GM12878 (cell line): ENCODE data around the gene PLAGL1. TPM values are rescaled to one million over a fixed set of nuclear protein-coding genes. Genes with fewer than 3 reads are reported as not detected.

Source experiments
- ATAC-seq: fragments of 200-7000 bp; cut with Tn5 transposase; 3 replicates; pipeline ENCODE4 v1.9.1; 2020; ENCODE audit warnings: mild to moderate bottlenecking, moderate library complexity
- BruUV-seq: library from RNA; stranded (reverse); fragments of 400-500 nt; replicated peaks from 2 replicates; lab custom pipeline; 2021; lab: Mats Ljungman, UMichigan
- CTCF ChIA-PET: fragments of 300-600 bp; sonication (Branson Sonifier 250); formaldehyde crosslinking; extraction: SDS; loops from one replicate; lab custom pipeline; 2021; ENCODE audit warnings: inconsistent platforms; lab: Yijun Ruan, JAX
- POLR2A ChIA-PET: fragments of 350-600 bp; formaldehyde crosslinking; extraction: SDS; loops from one replicate; lab custom pipeline; 2021; ENCODE audit warnings: inconsistent platforms; lab: Charles Lee
- RAD21 ChIA-PET: fragments of 300-600 bp; sonication (Branson Sonifier 250); formaldehyde crosslinking; loops from one replicate; lab custom pipeline; 2023; ENCODE audit warnings: antibody characterized with exemption; ENCODE audit not compliant: unreplicated experiment; lab: Charles Lee
- SMC1A ChIA-PET: fragments of 300-600 bp; sonication (Branson Sonifier 250); formaldehyde crosslinking; loops from one replicate; lab custom pipeline; 2023; ENCODE audit not compliant: unreplicated experiment, uncharacterized antibody; lab: Charles Lee
- DNase-seq: peaks from one replicate; pipeline ENCODE4 v3.0.0-alpha.2; 2011; ENCODE audit warnings: low read depth, low spot score
- FAIRE-seq: peaks from 3 replicates; lab custom pipeline; 2011; peaks lifted over from hg19 to GRCh38; lab: Jason Lieb, UNC
- H2AFZ ChIP-seq: 2 replicates; pipeline ENCODE4 v1.6.0; 2011; ENCODE audit warnings: low read depth, low read length, control low read depth; ENCODE audit not compliant: control insufficient read depth
- H3K27ac ChIP-seq: 2 replicates; pipeline ENCODE4 v1.5.1; 2011; ENCODE audit warnings: control low read depth; ENCODE audit not compliant: control insufficient read depth, insufficient read depth
- H3K27me3 ChIP-seq, 2 experiments: replicated peaks in 1 of 2; 2 replicates each; pipeline versions ENCODE4 v1.6.0 to v1.6.1; 2011; ENCODE audit warnings: low read length in 1 of 2; ENCODE audit not compliant: control insufficient read depth in 2 of 2, insufficient read depth in 2 of 2
- H3K36me3 ChIP-seq, 2 experiments: 2 replicates each; pipeline ENCODE4 v1.5.1; 2011; ENCODE audit warnings: low read length in 1 of 2; ENCODE audit not compliant: control insufficient read depth in 2 of 2, insufficient read depth in 2 of 2
- H3K4me1 ChIP-seq: 2 replicates; pipeline ENCODE4 v1.6.1; 2011; ENCODE audit warnings: mild to moderate bottlenecking, low read length, moderate library complexity, mixed read lengths; ENCODE audit not compliant: control insufficient read depth, insufficient read depth
- H3K4me2 ChIP-seq: 2 replicates; pipeline ENCODE4 v1.6.0; 2011; ENCODE audit warnings: control low read depth; ENCODE audit not compliant: control insufficient read depth, insufficient read depth
- H3K4me3 ChIP-seq: fragments of 200-600 bp; sonication (generic); 2 replicates; pipeline ENCODE4 v1.5.1; 2016
- H3K79me2 ChIP-seq: 2 replicates; pipeline ENCODE4 v1.6.0; 2011; ENCODE audit warnings: low read length; ENCODE audit not compliant: control insufficient read depth, insufficient read depth
- H3K9ac ChIP-seq: 2 replicates; pipeline ENCODE4 v1.8.0; 2011; ENCODE audit warnings: low read length, control low read depth, mixed read lengths; ENCODE audit not compliant: control insufficient read depth, insufficient read depth
- H3K9me3 ChIP-seq: replicated peaks from 3 replicates; pipeline ENCODE4 v1.5.1; 2011; ENCODE audit warnings: mild to moderate bottlenecking, low read length; ENCODE audit not compliant: control insufficient read depth, insufficient read depth
- H4K20me1 ChIP-seq: 2 replicates; pipeline ENCODE4 v1.6.0; 2011; ENCODE audit not compliant: control insufficient read depth, insufficient read depth
- BMI1 ChIP-seq: fragments of 450-650 bp; IDR thresholded peaks from 2 replicates; pipeline ENCODE4 v1.6.1; 2016; ENCODE audit warnings: mild to moderate bottlenecking, moderate library complexity, borderline replicate concordance
- CTCF ChIP-seq, 3 experiments: IDR thresholded peaks in 2 of 3; conservative IDR thresholded peaks in 1 of 3; 2 replicates each; pipeline ENCODE4 v1.5.1; 2011; ENCODE audit warnings: low read depth in 3 of 3, low read length in 3 of 3, mild to moderate bottlenecking in 3 of 3, control low read depth in 2 of 3, moderate library complexity in 2 of 3, inconsistent platforms in 1 of 3, mixed read lengths in 1 of 3; ENCODE audit not compliant: control insufficient read depth in 2 of 3, insufficient read depth in 1 of 3; ENCODE audit errors: extremely low read depth in 1 of 3
- E2F8 ChIP-seq: fragments of 450-650 bp; IDR thresholded peaks from 2 replicates; pipeline ENCODE4 v1.6.1; 2018; ENCODE audit warnings: mild to moderate bottlenecking, low read depth, moderate library complexity; ENCODE audit not compliant: partially characterized antibody
- GATAD2B ChIP-seq: fragments of 450-650 bp; conservative IDR thresholded peaks from 2 replicates; pipeline ENCODE4 v1.6.1; 2017; ENCODE audit warnings: low read depth, mild to moderate bottlenecking, moderate library complexity
- IKZF1 ChIP-seq: fragments of 450-650 bp; conservative IDR thresholded peaks from 2 replicates; pipeline ENCODE4 v1.6.1; 2017; ENCODE audit warnings: antibody characterized with exemption, mild to moderate bottlenecking
- IRF5 ChIP-seq: fragments of 450-650 bp; IDR thresholded peaks from 2 replicates; pipeline ENCODE4 v1.6.1; 2017; ENCODE audit warnings: borderline replicate concordance
- RAD21 ChIP-seq: IDR thresholded peaks from 2 replicates; pipeline ENCODE4 v1.6.1; 2011; ENCODE audit warnings: mild to moderate bottlenecking, low read depth, low read length, moderate library complexity; ENCODE audit not compliant: insufficient read depth
- RCOR1 ChIP-seq: conservative IDR thresholded peaks from 2 replicates; pipeline ENCODE4 v1.6.1; 2012; ENCODE audit warnings: low read depth, low read length, improper control_type of control experiment
- SMARCA5 ChIP-seq: fragments of 450-650 bp; IDR thresholded peaks from 2 replicates; pipeline ENCODE4 v1.6.1; 2017; ENCODE audit warnings: mild to moderate bottlenecking
- SMC3 ChIP-seq: IDR thresholded peaks from 2 replicates; pipeline ENCODE4 v1.6.1; 2011; ENCODE audit warnings: low read length, improper control_type of control experiment, borderline replicate concordance
- SPI1 ChIP-seq: IDR thresholded peaks from 2 replicates; pipeline ENCODE4 v1.6.1; 2011; ENCODE audit warnings: low read depth, mild to moderate bottlenecking, low read length, moderate library complexity, borderline replicate concordance; ENCODE audit not compliant: insufficient read depth
- WGBS: methylation state at CpG from one replicate; pipeline ENCODE4 v1.1.6; 2016; ENCODE audit warnings: low lambda C conversion rate; ENCODE audit not compliant: insufficient replicate concordance, insufficient coverage; ENCODE audit errors: missing lambda C conversion rate; 5-methylcytosine and 5-hydroxymethylcytosine counted together
- in situ Hi-C: fragments of 300-500 bp; cut with MboI; formaldehyde crosslinking; loops from 9 replicates; pipeline ENCODE4 v1.14.3; 2018; ENCODE audit warnings: mixed read lengths
- intact Hi-C: fragments of 100-400 bp; cut with micrococcal nuclease; formaldehyde crosslinking; loops from one replicate; pipeline ENCODE4 v1.14.2; 2022; ENCODE audit not compliant: unreplicated experiment
- polyA plus RNA-seq, 11 experiments: library from polyadenylated mRNA; depleted of rRNA in 4 of 11; unstranded in 6 of 11; stranded (reverse) in 5 of 11; fragments of >200 nt; fragmentation: Nextera tagmentation in 4 of 11; fragmentation: Illumina TruSeq in 1 of 11; extraction: Ambion mirVana in 4 of 11; extraction: Trizol in 1 of 11; gene quantifications; 1 replicate in 1 of 11; 2 replicates in 10 of 11; pipeline versions ENCODE4 v1.2.1 to v1.2.3, GENCODE V29; 2011 to 2016; ENCODE audit warnings: inconsistent platforms in 2 of 11, missing spikeins in 2 of 11, low read depth in 1 of 11
- total RNA-seq, 4 experiments: library from RNA; depleted of rRNA in 3 of 4; stranded (reverse); fragments of >200 nt in 3 of 4; fragmentation: Illumina TruSeq in 1 of 4; extraction: Trizol in 1 of 4; gene quantifications; 2 replicates each; pipeline versions ENCODE4 v1.2.1 to v1.2.3, GENCODE V29; 2013 to 2021

The PLAGL1 gene
- total and polyA plus RNA-seq, 10 of the 15 experiments (the other 5 are each of a cell fraction or from before 2014, with no cell fraction given): 2.6 to 19.1 (median 5.7) TPM

GRCh38 chr6:143941852-143942627 is 66.0 kb downstream of the PLAGL1 start:
- Histone ChIP-seq H3K27ac (no peak overlapping the region), H2AFZ (no peak overlapping the region), H3K27me3 (no peaks in the 10 kb centered on the region), H4K20me1 (no peaks in the 10 kb centered on the region), H3K4me3 (no peak overlapping the region), H3K36me3 (no peaks in the 10 kb centered on the region; a peak in 1 of 4 replicates), H3K9ac (no peak overlapping the region), H3K4me2 (no peak overlapping the region), H3K79me2 (no peaks in the 10 kb centered on the region), H3K9me3 (no peaks in the 10 kb centered on the region), H3K4me1 (peaks cover 5% of the 10 kb centered on the region; the same call in 1 of the 2 replicates)
- SMC1A ChIA-PET: interaction anchor here (0.7 to 8.0 kb wide), 13 partner anchors 12 to 368 kb away, joined by 3 to 112 read pairs (median 5); no protein-coding TSS in a partner anchor
- RAD21 ChIA-PET: interaction anchor here (0.9 to 7.4 kb wide), 5 partner anchors 71 to 367 kb away, joined by 3 to 119 read pairs (median 6); no protein-coding TSS in a partner anchor
- BruUV-seq: no TSS peak
- CTCF ChIA-PET: interaction anchor here (0.6 to 9.6 kb wide), 33 partner anchors 9 to 445 kb away, joined by 3 to 244 read pairs (median 4); partner anchors contain the start of genes LTV1 and SF3B5
- intact Hi-C loops: loop anchor here (1.0 to 2.0 kb wide), 3 partner anchors 148 to 367 kb away; no protein-coding TSS in a partner anchor
- ATAC-seq: peak; percentile 84
- WGBS: 46% methylated on average over 20 of the region's 20 CpGs
- POLR2A ChIA-PET: no interaction called here
- peak; percentile 49 for FAIRE-seq
- no peak for DNase-seq
- in situ Hi-C loops: loop anchor here (5.0 to 10.0 kb wide), 3 partner anchors 70 to 283 kb away; no protein-coding TSS in a partner anchor
- no peak for TF ChIP-seq BMI1
- TF ChIP-seq RAD21: peak; percentile 41
- peak; percentile 64 for TF ChIP-seq SMC3
- TF ChIP-seq SPI1: peak; percentile 5; the same call in 1 of the 2 replicates
- TF ChIP-seq CTCF (IDR thresholded peaks at IDR 0.05 in 2 of 3, conservative IDR thresholded peaks at IDR 0.05 in 1 of 3; ENCODE audit: control insufficient read depth in 2 of 3, extremely low read depth in 1 of 3, insufficient read depth in 1 of 3, low read depth in 3 of 3, low read length in 3 of 3): peak; percentile 70 to 81 (median 71)
- peak; percentile 57; the same call in 1 of the 2 replicates for TF ChIP-seq SMARCA5
- TF ChIP-seq IKZF1: 0 out of 2 replicates have a peak, but pooled peaks have one; percentile 11
- no peak for TF ChIP-seq RCOR1
- no peak for TF ChIP-seq E2F8
- no peak for TF ChIP-seq IRF5
- TF ChIP-seq GATAD2B: 0 out of 2 replicates have a peak, but pooled peaks have one; percentile 36
